ENCODE measurements around the gene GPR84. TPM values are rescaled to one million over a fixed set of nuclear protein-coding genes. Genes with fewer than 3 reads are reported as not detected.

GPR84 gene
- total RNA-seq, 3 donors from 2014 or later = 0.60 to 1.7 TPM; not detected in 1

GRCh38 chr12:54381136-54381535 is 16.9 kb upstream of the GPR84 start:
- Histone ChIP-seq H3K9me3 (no peaks in the 10 kb centered on the region), H3K4me1 (ENCODE audit: low read depth) (peaks cover 7% of the 10 kb centered on the region), H3K36me3 (ENCODE audit: low read depth) (no peaks in the 10 kb centered on the region), H3K4me3 (no peak overlapping the region)
- DNase-seq (no peak), ATAC-seq (no peak)
- intact Hi-C loops (cut with DNase I, micrococcal nuclease) = no loop called here
- no peak for TF ChIP-seq CTCF (IDR thresholded peaks at IDR 0.05)

- H3K9me3 ChIP-seq = no peaks in the 10 kb centered on the region
- no peak overlapping the region for H3K4me3 ChIP-seq
- intact Hi-C loops (cut with DNase I, micrococcal nuclease) = no loop called here
- DNase-seq (peak; percentile 92 to 94 (median 92)), ATAC-seq (peak; percentile 92)
- H3K36me3 ChIP-seq (ENCODE audit: low read depth) = no peaks in the 10 kb centered on the region
- TF ChIP-seq CTCF (IDR thresholded peaks at IDR 0.05) = peak; percentile 99
- H3K4me1 ChIP-seq (ENCODE audit: low read depth) = peaks cover 7% of the 10 kb centered on the region
These were observed 15.3 kb upstream of the GPR84 start for GRCh38 chr12:54379398-54380201.

DNA sequence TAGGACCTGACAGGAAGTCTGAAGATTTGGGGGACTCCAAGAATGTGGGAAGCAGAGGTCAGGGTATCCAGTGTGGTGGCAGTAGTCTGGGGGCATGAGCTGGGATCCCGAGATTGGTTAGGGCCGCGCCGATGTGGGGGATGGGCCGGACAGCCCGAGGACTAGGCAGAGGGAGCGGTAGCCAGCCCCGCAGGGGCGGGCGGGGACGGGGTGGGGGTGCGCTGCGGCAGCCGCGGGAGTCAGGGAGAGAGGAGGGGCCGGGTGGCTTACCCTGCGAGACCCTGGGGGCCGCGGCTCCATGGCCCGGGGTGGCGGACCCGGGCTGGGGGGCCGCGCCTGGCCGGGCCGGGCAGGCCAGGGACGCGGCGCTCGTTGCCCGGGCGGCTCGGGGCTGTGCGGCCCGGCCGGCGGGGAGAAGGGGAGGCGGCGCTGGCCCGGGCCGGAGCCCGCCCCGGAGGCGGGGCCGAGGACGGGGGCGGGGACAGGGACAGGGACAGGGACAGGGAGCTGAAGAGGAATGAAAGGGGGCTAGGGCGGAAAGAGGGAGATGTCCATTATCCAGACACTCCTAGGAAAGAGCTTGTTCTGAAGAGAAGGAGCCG is 14.6 kb upstream of the GPR84 start:
- DNase-seq = peak in 2 of 3 donors; percentile 67 to 83
- peak; percentile 86 for ATAC-seq
- no peak for TF ChIP-seq CTCF (IDR thresholded peaks at IDR 0.05)
- Histone ChIP-seq H3K4me1 (ENCODE audit: low read depth) (peaks cover 7% of the 10 kb centered on the region), H3K9me3 (no peaks in the 10 kb centered on the region), H3K36me3 (ENCODE audit: low read depth) (no peaks in the 10 kb centered on the region), H3K4me3 (no peak overlapping the region)
- intact Hi-C loops (cut with DNase I, micrococcal nuclease) = no loop called here

DNA sequence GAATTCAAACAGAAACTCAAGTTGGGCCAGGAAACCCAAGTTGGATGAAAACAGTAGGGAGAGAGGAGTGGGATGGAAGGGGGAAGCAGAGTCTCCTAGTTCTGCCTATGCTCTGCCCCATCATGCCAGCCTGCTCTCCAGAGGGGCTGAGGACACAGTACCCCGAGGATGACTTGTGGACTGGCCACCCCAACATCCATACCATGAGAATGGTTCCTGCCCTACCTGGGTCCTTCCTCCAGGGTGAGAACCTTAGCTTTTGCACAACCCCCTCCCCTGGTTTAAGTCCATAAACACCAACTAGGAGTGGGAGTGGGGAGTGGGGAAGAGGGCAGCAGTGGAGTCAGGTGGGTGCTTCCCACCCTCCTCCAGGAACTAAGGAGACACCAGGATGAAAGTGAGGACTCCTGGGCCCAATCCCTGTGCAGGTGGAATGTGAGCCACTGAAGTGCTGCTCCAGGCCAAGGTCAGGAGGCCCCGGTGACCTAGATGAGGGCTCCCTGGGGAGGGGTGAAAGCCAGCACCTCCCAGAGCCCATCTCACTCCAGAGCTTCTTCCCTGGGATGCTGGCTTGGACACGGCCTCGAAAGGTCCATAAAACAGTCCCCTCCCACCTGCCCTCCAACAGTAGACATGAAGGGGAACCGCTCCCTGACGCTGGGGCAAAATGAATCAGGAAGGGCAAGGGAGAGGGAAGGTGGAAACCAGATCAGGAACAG is 13.7 kb upstream of the GPR84 start:
- intact Hi-C loops (cut with DNase I, micrococcal nuclease) = no loop called here
- Histone ChIP-seq H3K36me3 (ENCODE audit: low read depth) (no peaks in the 10 kb centered on the region), H3K4me1 (ENCODE audit: low read depth) (peaks cover 7% of the 10 kb centered on the region), H3K4me3 (no peak overlapping the region), H3K9me3 (no peaks in the 10 kb centered on the region)
- DNase-seq = no peak
- no peak for TF ChIP-seq CTCF (IDR thresholded peaks at IDR 0.05)
- ATAC-seq = no peak

GRCh38 chr12:54377007-54377406 is 12.7 kb upstream of the GPR84 start:
- Histone ChIP-seq H3K4me3 (no peak overlapping the region), H3K36me3 (ENCODE audit: low read depth) (no peaks in the 10 kb centered on the region), H3K9me3 (no peaks in the 10 kb centered on the region), H3K4me1 (ENCODE audit: low read depth) (peaks cover 7% of the 10 kb centered on the region)
- no peak for TF ChIP-seq CTCF (IDR thresholded peaks at IDR 0.05)
- intact Hi-C loops (cut with DNase I, micrococcal nuclease) = no loop called here
- no peak for DNase-seq
- ATAC-seq = no peak

All from mucosa of descending colon (tissue), 3 donors.